Glutamatergic neuron (in vitro differentiated cells): ENCODE data around the gene SMTNL1. TPM values are rescaled to one million over a fixed set of nuclear protein-coding genes. Genes with fewer than 3 reads are reported as not detected.

Experiments
- DNase-seq: peaks from one replicate; pipeline ENCODE4 v3.0.0; 2022
- H3K27ac Mint-ChIP-seq: one replicate; pipeline ENCODE4 v1.8.0; 2020; ENCODE audit warnings: mild to moderate bottlenecking, mixed read lengths, inconsistent platforms; ENCODE audit not compliant: unreplicated experiment
- H3K27me3 Mint-ChIP-seq: one replicate; pipeline ENCODE4 v1.8.0; 2020; ENCODE audit warnings: mild to moderate bottlenecking, moderate library complexity, mixed read lengths, inconsistent platforms; ENCODE audit not compliant: unreplicated experiment
- H3K36me3 Mint-ChIP-seq: one replicate; pipeline ENCODE4 v1.8.0; 2020; ENCODE audit warnings: mild to moderate bottlenecking, mixed read lengths, inconsistent platforms; ENCODE audit not compliant: unreplicated experiment
- H3K4me1 Mint-ChIP-seq: one replicate; pipeline ENCODE4 v1.8.0; 2020; ENCODE audit warnings: mild to moderate bottlenecking, low read depth, mixed read lengths, inconsistent platforms; ENCODE audit not compliant: unreplicated experiment
- H3K4me3 Mint-ChIP-seq: one replicate; pipeline ENCODE4 v1.8.0; 2020; ENCODE audit warnings: mild to moderate bottlenecking, mixed read lengths, inconsistent platforms; ENCODE audit not compliant: unreplicated experiment
- H3K9me3 Mint-ChIP-seq: one replicate; pipeline ENCODE4 v1.8.0; 2020; ENCODE audit warnings: mild to moderate bottlenecking, moderate library complexity, mixed read lengths, inconsistent platforms; ENCODE audit not compliant: unreplicated experiment
- CTCF ChIP-seq: fragments of 200-600 bp; sonication (generic); IDR thresholded peaks from one replicate; pipeline ENCODE4 v1.5.0; 2021; ENCODE audit not compliant: partially characterized antibody, unreplicated experiment
- total RNA-seq: library from RNA; stranded (reverse); fragmentation: NEBNext Ultra II Directional; extraction: Animal tissue kit (Norgen Biotek cat#: 25700); gene quantifications from one replicate; pipeline ENCODE4 v1.2.1, GENCODE V29; 2021; ENCODE audit not compliant: unreplicated experiment

The SMTNL1 gene
- total RNA-seq, 1 donor from 2014 or later, result not detected

- DNase-seq, result no peak
- H3K27me3 Mint-ChIP-seq, result peaks cover 6% of the 10 kb centered on the region
- peaks cover 3% of the 10 kb centered on the region for H3K4me1 Mint-ChIP-seq
- no peak overlapping the region for H3K4me3 Mint-ChIP-seq
- TF ChIP-seq CTCF, result no peak
- no peak overlapping the region for H3K27ac Mint-ChIP-seq
- peaks cover 6% of the 10 kb centered on the region for H3K36me3 Mint-ChIP-seq
- H3K9me3 Mint-ChIP-seq, result no peaks in the 10 kb centered on the region
Measured at GRCh38 chr11:57551941-57552340, 14.5 kb downstream of the SMTNL1 start.

- peaks cover 3% of the 10 kb centered on the region for H3K4me1 Mint-ChIP-seq
- DNase-seq, result no peak
- no peaks in the 10 kb centered on the region for H3K9me3 Mint-ChIP-seq
- no peak overlapping the region for H3K4me3 Mint-ChIP-seq
- H3K27me3 Mint-ChIP-seq, result peaks cover 6% of the 10 kb centered on the region
- H3K27ac Mint-ChIP-seq, result peak overlapping the region; percentile 28
- H3K36me3 Mint-ChIP-seq, result peaks cover 6% of the 10 kb centered on the region
- TF ChIP-seq CTCF, result no peak
Measured at GRCh38 chr11:57552479-57552878, 15.1 kb downstream of the SMTNL1 start.

GRCh38 chr11:57555393-57555792 lies 18.0 kb downstream of the SMTNL1 start:
- no peak for TF ChIP-seq CTCF
- Mint-ChIP-seq H3K4me3 (no peak overlapping the region), H3K9me3 (no peaks in the 10 kb centered on the region), H3K27me3 (peaks cover 6% of the 10 kb centered on the region), H3K27ac (no peak overlapping the region), H3K4me1 (peaks cover 3% of the 10 kb centered on the region), H3K36me3 (peaks cover 11% of the 10 kb centered on the region)
- DNase-seq, result no peak

GRCh38 chr11:57556041-57556440 lies 18.6 kb downstream of the SMTNL1 start:
- TF ChIP-seq CTCF, result no peak
- no peak for DNase-seq
- Mint-ChIP-seq H3K4me1 (peaks cover 4% of the 10 kb centered on the region), H3K27me3 (peaks cover 6% of the 10 kb centered on the region), H3K4me3 (no peak overlapping the region), H3K36me3 (peaks cover 12% of the 10 kb centered on the region), H3K9me3 (no peaks in the 10 kb centered on the region), H3K27ac (no peak overlapping the region)

GRCh38 chr11:57560146-57560545 lies 22.8 kb downstream of the SMTNL1 start:
- no peak for DNase-seq
- H3K36me3 Mint-ChIP-seq, result peaks cover 10% of the 10 kb centered on the region
- no peak for TF ChIP-seq CTCF
- no peaks in the 10 kb centered on the region for H3K9me3 Mint-ChIP-seq
- no peaks in the 10 kb centered on the region for H3K27me3 Mint-ChIP-seq
- H3K4me1 Mint-ChIP-seq, result peaks cover 10% of the 10 kb centered on the region
- no peak overlapping the region for H3K4me3 Mint-ChIP-seq
- no peak overlapping the region for H3K27ac Mint-ChIP-seq
